SK-N-SH (cell line): Measurements from ENCODE around the gene PTH2. TPM values are rescaled to one million over a fixed set of nuclear protein-coding genes. Genes with fewer than 3 reads are reported as not detected.

ENCODE experiments used
- CTCF ChIA-PET: fragments of 300-600, 350-600 bp; formaldehyde crosslinking; extraction: SDS; loops from one replicate; lab custom pipeline; 2021; lab: Yijun Ruan, JAX
- POLR2A ChIA-PET: fragments of 350-600 bp; sonication (Branson Sonifier 250); formaldehyde crosslinking; extraction: SDS; loops from one replicate; lab custom pipeline; 2020; ENCODE audit warnings: antibody characterized with exemption, inconsistent platforms; lab: Yijun Ruan, JAX
- DNase-seq: peaks from one replicate; pipeline ENCODE4 v3.0.0; 2012
- H2AFZ ChIP-seq: fragments of 200-600 bp; sonication (generic); 2 replicates; pipeline ENCODE4 v1.8.1; 2016; ENCODE audit warnings: antibody characterized with exemption, mild to moderate bottlenecking, low read depth
- H3F3A ChIP-seq: fragments of 200-600 bp; sonication (generic); replicated peaks from 2 replicates; pipeline ENCODE3; 2016; ENCODE audit warnings: antibody characterized with exemption, mild to moderate bottlenecking; ENCODE audit not compliant: insufficient read depth
- H3K27ac ChIP-seq, 2 experiments: fragments of 200-500 bp in 1 of 2; fragments of 200-600 bp in 1 of 2; sonication (Bioruptor generic) in 1 of 2; sonication (generic), shearing (Covaris generic) in 1 of 2; 2 replicates each; pipeline versions ENCODE4 v1.5.1 to v1.6.1; 2014 to 2016; ENCODE audit warnings: low read depth in 2 of 2, inconsistent platforms in 1 of 2, low read length in 1 of 2, mild to moderate bottlenecking in 1 of 2, mixed read lengths in 1 of 2
- H3K27me3 ChIP-seq: fragments of 200-600 bp; sonication (generic), shearing (Covaris generic); 2 replicates; pipeline ENCODE4 v1.6.1; 2016; ENCODE audit warnings: mixed run types; ENCODE audit not compliant: insufficient read depth
- H3K36me3 ChIP-seq, 2 experiments: fragments of 200-500 bp in 1 of 2; fragments of 200-600 bp in 1 of 2; sonication (Bioruptor generic) in 1 of 2; sonication (generic) in 1 of 2; replicated peaks in 1 of 2; 2 replicates each; pipeline versions ENCODE3 to v1.5.1; 2014 to 2016; ENCODE audit warnings: low read length in 1 of 2, mild to moderate bottlenecking in 1 of 2; ENCODE audit not compliant: insufficient read depth in 2 of 2, control insufficient read depth in 1 of 2
- H3K4me1 ChIP-seq, 2 experiments: fragments of 200-500 bp in 1 of 2; fragments of 200-600 bp in 1 of 2; sonication (Bioruptor generic) in 1 of 2; sonication (generic), shearing (Covaris generic) in 1 of 2; 2 replicates each; pipeline versions ENCODE4 v1.5.1 to v1.6.1; 2014 to 2016; ENCODE audit warnings: low read depth in 1 of 2, low read length in 1 of 2, mixed run types in 1 of 2; ENCODE audit not compliant: insufficient read depth in 2 of 2, control insufficient read depth in 1 of 2
- H3K4me2 ChIP-seq: fragments of 200-600 bp; sonication (generic), shearing (Covaris generic); 2 replicates; pipeline ENCODE4 v1.6.1; 2017; ENCODE audit warnings: mixed run types
- H3K4me3 ChIP-seq, 2 experiments: fragments of 200-500 bp in 1 of 2; fragments of 200-600 bp in 1 of 2; sonication (Bioruptor generic) in 1 of 2; sonication (generic), shearing (Covaris generic) in 1 of 2; 2 replicates each; pipeline versions ENCODE4 v1.5.1 to v1.8.1; 2014 to 2016; ENCODE audit warnings: low read depth in 2 of 2, inconsistent platforms in 1 of 2, low read length in 1 of 2, mild to moderate bottlenecking in 1 of 2, mixed read lengths in 1 of 2, moderate library complexity in 1 of 2
- H3K79me2 ChIP-seq: fragments of 200-600 bp; sonication (generic); 2 replicates; pipeline ENCODE4 v1.8.1; 2017; ENCODE audit warnings: mild to moderate bottlenecking; ENCODE audit not compliant: insufficient read depth
- H3K9ac ChIP-seq: fragments of 200-600 bp; sonication (generic); 2 replicates; pipeline ENCODE4 v1.6.1; 2017; ENCODE audit warnings: mixed run types
- H3K9me2 ChIP-seq: fragments of 200-600 bp; sonication (generic); 2 replicates; pipeline ENCODE4 v1.6.1; 2017; ENCODE audit warnings: mixed run types
- H3K9me3 ChIP-seq: fragments of 200-600 bp; sonication (generic); 2 replicates; pipeline ENCODE4 v1.6.1; 2017; ENCODE audit warnings: mixed run types, mild to moderate bottlenecking, moderate library complexity
- H4K20me1 ChIP-seq: fragments of 200-600 bp; sonication (generic); 2 replicates; pipeline ENCODE4 v1.6.1; 2017; ENCODE audit warnings: mild to moderate bottlenecking, mixed run types; ENCODE audit not compliant: insufficient read depth
- CTCF ChIP-seq: fragments of 200-600 bp; sonication (generic); IDR thresholded peaks from 2 replicates; pipeline ENCODE4 v1.6.1; 2017; ENCODE audit warnings: antibody characterized with exemption, mild to moderate bottlenecking, moderate library complexity
- ELF1 ChIP-seq: IDR thresholded peaks from 2 replicates; pipeline ENCODE4 v1.4.0; 2012
- EP300 ChIP-seq, 2 experiments: IDR thresholded peaks; 2 replicates each; pipeline versions ENCODE4 v1.4.0 to v1.6.1; 2012; ENCODE audit warnings: borderline replicate concordance in 1 of 2, low read depth in 1 of 2, low read length in 1 of 2
- FOSL2 ChIP-seq: IDR thresholded peaks from 2 replicates; pipeline ENCODE4 v1.4.0; 2012; ENCODE audit warnings: low read depth, mild to moderate bottlenecking, moderate library complexity, borderline replicate concordance
- FOXJ3 ChIP-seq: sonication (generic); formaldehyde crosslinking; IDR thresholded peaks from 2 replicates; pipeline ENCODE4 v1.5.1; 2020; ENCODE audit warnings: mild to moderate bottlenecking, missing genetic modification reagents
- GABPA ChIP-seq: IDR thresholded peaks from 2 replicates; pipeline ENCODE4 v1.4.0; 2012; ENCODE audit warnings: low read depth, mild to moderate bottlenecking
- IRF3 ChIP-seq: fragments of 150-350 bp; IDR thresholded peaks from 2 replicates; pipeline ENCODE4 v1.6.1; 2016; ENCODE audit warnings: mild to moderate bottlenecking, low read depth, low read length
- JUND ChIP-seq: IDR thresholded peaks from 2 replicates; pipeline ENCODE4 v1.4.0; 2012
- MAX ChIP-seq: IDR thresholded peaks from 2 replicates; pipeline ENCODE4 v1.4.0; 2012; ENCODE audit warnings: low read depth
- NRF1 ChIP-seq: IDR thresholded peaks from 2 replicates; pipeline ENCODE4 v1.6.1; 2012; ENCODE audit warnings: low read depth, mild to moderate bottlenecking, low read length
- POLR2AphosphoS5 ChIP-seq: IDR thresholded peaks from 2 replicates; pipeline ENCODE4 v1.6.1; 2012; ENCODE audit warnings: low read depth, low read length
- RXRA ChIP-seq: IDR thresholded peaks from 2 replicates; pipeline ENCODE4 v1.4.0; 2012; ENCODE audit warnings: low read depth, mild to moderate bottlenecking, borderline replicate concordance
- SIN3A ChIP-seq: IDR thresholded peaks from 2 replicates; pipeline ENCODE4 v1.6.1; 2012; ENCODE audit warnings: low read depth, mild to moderate bottlenecking, low read length, moderate library complexity, borderline replicate concordance
- TCF12 ChIP-seq: IDR thresholded peaks from 2 replicates; pipeline ENCODE4 v1.4.0; 2012
- TEAD4 ChIP-seq: IDR thresholded peaks from 2 replicates; pipeline ENCODE4 v1.4.0; 2012; ENCODE audit warnings: mild to moderate bottlenecking, borderline replicate concordance; ENCODE audit not compliant: insufficient read depth
- USF2 ChIP-seq: fragments of 150-350 bp; IDR thresholded peaks from 2 replicates; pipeline ENCODE4 v1.6.1; 2017; ENCODE audit warnings: antibody characterized with exemption, low read length, low read depth, borderline replicate concordance
- YY1 ChIP-seq: IDR thresholded peaks from 2 replicates; pipeline ENCODE4 v1.4.0; 2012; ENCODE audit warnings: low read depth, mild to moderate bottlenecking
- WGBS: methylation state at CpG from one replicate; pipeline ENCODE4 v1.1.6; 2017; ENCODE audit warnings: low lambda C conversion rate; 5-methylcytosine and 5-hydroxymethylcytosine counted together
- polyA plus RNA-seq, 3 experiments: library from polyadenylated mRNA; depleted of rRNA; stranded (reverse); fragments of >200 nt; gene quantifications; 2 replicates each; pipeline ENCODE4 v1.2.3, GENCODE V29; 2012

The PTH2 gene
- polyA plus RNA-seq, 1 of the 3 experiments (the other 2 are of a cell fraction) = not detected

- Histone ChIP-seq H3K4me1 (peaks cover 0 to 8% of the 10 kb centered on the region in 2 experiments; a peak in 1 of 4 replicates), H3K27ac (no peak overlapping the region), H2AFZ (no peak overlapping the region), H4K20me1 (no peaks in the 10 kb centered on the region), H3K79me2 (peaks cover 25% of the 10 kb centered on the region), H3K4me2 (no peak overlapping the region), H3K9me2 (no peaks in the 10 kb centered on the region), H3K9ac (no peak overlapping the region), H3K27me3 (no peaks in the 10 kb centered on the region), H3K4me3 (no peak overlapping the region), H3K9me3 (no peaks in the 10 kb centered on the region), H3F3A (peaks cover 23% of the 10 kb centered on the region), H3K36me3 (no peaks in the 10 kb centered on the region)
- no peak for TF ChIP-seq FOXJ3
- no peak for TF ChIP-seq NRF1
- TF ChIP-seq EP300 (IDR thresholded peaks at IDR 0.05; ENCODE audit: borderline replicate concordance in 1 of 2, low read depth in 1 of 2, low read length in 1 of 2) = no peak
- no peak for TF ChIP-seq GABPA
- no peak for TF ChIP-seq MAX
- TF ChIP-seq YY1 = no peak
- TF ChIP-seq SIN3A = no peak
- TF ChIP-seq FOSL2 = no peak
- no peak for TF ChIP-seq TEAD4
- no peak for TF ChIP-seq USF2
- no peak for TF ChIP-seq IRF3
- no peak for TF ChIP-seq TCF12
- TF ChIP-seq POLR2AphosphoS5 = no peak
- no peak for TF ChIP-seq ELF1
- TF ChIP-seq RXRA = no peak
- no peak for TF ChIP-seq JUND
- no peak for TF ChIP-seq CTCF
- ChIA-PET POLR2A (no interaction called here), CTCF (interaction anchor here (0.9 to 2.8 kb wide), 4 partner anchors 14 to 90 kb away, joined by 3 to 7 read pairs (median 4); no protein-coding TSS in a partner anchor)
- DNase-seq = no peak
- 89% methylated on average over 5 of the region's 5 CpGs for WGBS
Observed at GRCh38 chr19:49456326-49456725, 33.1 kb upstream of the PTH2 start.
